HepG2 (cell line): ENCODE data around the gene LMAN1L. TPM values are rescaled to one million over a fixed set of nuclear protein-coding genes. Genes with fewer than 3 reads are reported as not detected.

Experiments used
- HNRNPL ChIP-seq: fragments of 200-400 bp; formaldehyde crosslinking; IDR thresholded peaks from 2 replicates; pipeline ENCODE4 v1.6.1; 2017; ENCODE audit warnings: mild to moderate bottlenecking, low read depth, low read length
- KIAA2018 ChIP-seq: sonication (generic); formaldehyde crosslinking; IDR thresholded peaks from 2 replicates; pipeline ENCODE4 v1.5.0; 2020; ENCODE audit warnings: mild to moderate bottlenecking, missing genetic modification reagents, borderline replicate concordance
- NCOA2 ChIP-seq: sonication (generic); formaldehyde crosslinking; IDR thresholded peaks from 2 replicates; pipeline ENCODE4 v1.8.0; 2022; ENCODE audit warnings: inconsistent platforms
- PHF21A ChIP-seq: sonication (generic); formaldehyde crosslinking; IDR thresholded peaks from 2 replicates; pipeline ENCODE4 v1.5.0; 2020; ENCODE audit warnings: mild to moderate bottlenecking, missing genetic modification reagents
- THAP8 ChIP-seq: sonication (generic); formaldehyde crosslinking; IDR thresholded peaks from 2 replicates; pipeline ENCODE4 v1.5.1; 2020; ENCODE audit warnings: missing genetic modification reagents, mild to moderate bottlenecking, borderline replicate concordance
- UBTF ChIP-seq: sonication (generic); formaldehyde crosslinking; IDR thresholded peaks from 2 replicates; pipeline ENCODE4 v1.4.0; 2020; ENCODE audit warnings: mild to moderate bottlenecking, missing genetic modification reagents
- ZNF138 ChIP-seq: sonication (generic); formaldehyde crosslinking; IDR thresholded peaks from 2 replicates; pipeline ENCODE4 v1.5.0; 2020; ENCODE audit warnings: mild to moderate bottlenecking, low read depth, missing genetic modification reagents
- ZNF510 ChIP-seq: sonication (generic); formaldehyde crosslinking; IDR thresholded peaks from 2 replicates; pipeline ENCODE4 v1.4.0; 2020; ENCODE audit warnings: low read depth, mild to moderate bottlenecking, missing genetic modification reagents
- ZNF597 ChIP-seq: sonication (generic); formaldehyde crosslinking; IDR thresholded peaks from 2 replicates; pipeline ENCODE4 v1.5.0; 2020; ENCODE audit warnings: missing genetic modification reagents
- ZNF704 ChIP-seq: sonication (generic); formaldehyde crosslinking; IDR thresholded peaks from 2 replicates; pipeline ENCODE4 v1.8.1; 2023; ENCODE audit warnings: mild to moderate bottlenecking, inconsistent platforms, moderate library complexity, missing genetic modification reagents, borderline replicate concordance
- polyA plus RNA-seq, 8 experiments: library from polyadenylated mRNA; depleted of rRNA in 3 of 8; stranded (reverse) in 7 of 8; unstranded in 1 of 8; fragments of >200 nt; fragmentation: Illumina TruSeq in 4 of 8; extraction: Trizol in 4 of 8; gene quantifications; 2 replicates each; pipeline versions ENCODE4 v1.2.1 to v1.2.3, GENCODE V29; 2011 to 2016; ENCODE audit warnings: low read depth in 4 of 8, missing spikeins in 1 of 8, mixed read lengths in 1 of 8; ENCODE audit not compliant: insufficient read depth in 1 of 8
- total RNA-seq, 5 experiments: library from RNA; depleted of rRNA; stranded (reverse); fragments of >200 nt; fragmentation: Illumina TruSeq; extraction: Trizol; gene quantifications; 2 replicates each; pipeline ENCODE4 v1.2.3, GENCODE V29; 2016; ENCODE audit warnings: low read depth in 1 of 5

Gene LMAN1L
- total and polyA plus RNA-seq, 2 of the 13 experiments (the other 11 are each of a cell fraction or from before 2014, with no cell fraction given), result not detected

GRCh38 chr15:74842581-74843444 lies 30.2 kb downstream of the LMAN1L start, which contains the start of gene ULK3 (continued):
- TF ChIP-seq ZNF597, result no peak
- no peak for TF ChIP-seq NCOA2
- TF ChIP-seq UBTF (CRISPR knock-in tag), result peak; percentile 59
- TF ChIP-seq ZNF704 (CRISPR knock-in tag), result peak; percentile 60; the same call in 1 of the 2 replicates
- TF ChIP-seq THAP8 (CRISPR knock-in tag), result no peak
- no peak for TF ChIP-seq HNRNPL
- TF ChIP-seq PHF21A, result 0 out of 2 replicates have a peak, but pooled peaks have one; percentile 24
- TF ChIP-seq ZNF510 (CRISPR knock-in tag), result no peak
- TF ChIP-seq ZNF138 (CRISPR knock-in tag), result no peak
- 0 out of 2 replicates have a peak, but pooled peaks have one; percentile 76 for TF ChIP-seq KIAA2018 (CRISPR knock-in tag)
